ENCODE measurements around the gene HOXA6. TPM values are rescaled to one million over a fixed set of nuclear protein-coding genes. Genes with fewer than 3 reads are reported as not detected.

The HOXA6 gene
- total RNA-seq, 2 experiments from 2014 or later, result not detected

DNA sequence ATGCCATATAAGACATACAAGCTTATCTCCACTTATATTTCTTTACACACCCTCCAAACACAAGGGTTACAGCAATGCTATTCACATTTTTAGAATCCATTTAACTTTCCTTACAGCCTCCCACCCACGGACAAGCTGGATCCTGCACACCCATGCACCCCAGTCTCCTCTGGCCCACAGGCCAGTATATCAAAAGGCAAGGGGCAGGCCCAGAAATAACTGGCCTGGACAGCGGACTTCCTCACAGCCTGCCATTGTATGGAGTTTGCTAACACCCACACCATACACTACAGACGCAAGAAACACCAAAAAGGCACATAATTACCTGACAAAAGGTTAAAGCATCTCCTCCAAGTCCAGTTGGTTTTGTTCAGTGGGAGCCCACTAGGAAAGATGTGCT is 29.0 kb downstream of the HOXA6 start:
- TF ChIP-seq, protein P1, sequence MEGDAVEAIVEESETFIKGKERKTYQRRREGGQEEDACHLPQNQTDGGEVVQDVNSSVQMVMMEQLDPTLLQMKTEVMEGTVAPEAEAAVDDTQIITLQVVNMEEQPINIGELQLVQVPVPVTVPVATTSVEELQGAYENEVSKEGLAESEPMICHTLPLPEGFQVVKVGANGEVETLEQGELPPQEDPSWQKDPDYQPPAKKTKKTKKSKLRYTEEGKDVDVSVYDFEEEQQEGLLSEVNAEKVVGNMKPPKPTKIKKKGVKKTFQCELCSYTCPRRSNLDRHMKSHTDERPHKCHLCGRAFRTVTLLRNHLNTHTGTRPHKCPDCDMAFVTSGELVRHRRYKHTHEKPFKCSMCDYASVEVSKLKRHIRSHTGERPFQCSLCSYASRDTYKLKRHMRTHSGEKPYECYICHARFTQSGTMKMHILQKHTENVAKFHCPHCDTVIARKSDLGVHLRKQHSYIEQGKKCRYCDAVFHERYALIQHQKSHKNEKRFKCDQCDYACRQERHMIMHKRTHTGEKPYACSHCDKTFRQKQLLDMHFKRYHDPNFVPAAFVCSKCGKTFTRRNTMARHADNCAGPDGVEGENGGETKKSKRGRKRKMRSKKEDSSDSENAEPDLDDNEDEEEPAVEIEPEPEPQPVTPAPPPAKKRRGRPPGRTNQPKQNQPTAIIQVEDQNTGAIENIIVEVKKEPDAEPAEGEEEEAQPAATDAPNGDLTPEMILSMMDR (IDR thresholded peaks at IDR 0.05), result no peak
- ATAC-seq, result no peak
- ChIA-PET POLR2A (no interaction called here), CTCF (interaction anchor here (1.0 kb wide), 1 partner anchor 32 kb away, joined by 3 read pairs; no protein-coding TSS in a partner anchor)
- Mint-ChIP-seq H3K27me3 (no peaks in the 10 kb centered on the region), H3K9me3 (no peaks in the 10 kb centered on the region), H3K4me1 (ENCODE audit: low read depth) (no peaks in the 10 kb centered on the region), H3K36me3 (ENCODE audit: low read depth) (no peaks in the 10 kb centered on the region), H3K4me3 (no peak overlapping the region), H3K27ac (no peak overlapping the region)
- no peak for DNase-seq
- intact Hi-C loops (cut with micrococcal nuclease), result no loop called here

DNA sequence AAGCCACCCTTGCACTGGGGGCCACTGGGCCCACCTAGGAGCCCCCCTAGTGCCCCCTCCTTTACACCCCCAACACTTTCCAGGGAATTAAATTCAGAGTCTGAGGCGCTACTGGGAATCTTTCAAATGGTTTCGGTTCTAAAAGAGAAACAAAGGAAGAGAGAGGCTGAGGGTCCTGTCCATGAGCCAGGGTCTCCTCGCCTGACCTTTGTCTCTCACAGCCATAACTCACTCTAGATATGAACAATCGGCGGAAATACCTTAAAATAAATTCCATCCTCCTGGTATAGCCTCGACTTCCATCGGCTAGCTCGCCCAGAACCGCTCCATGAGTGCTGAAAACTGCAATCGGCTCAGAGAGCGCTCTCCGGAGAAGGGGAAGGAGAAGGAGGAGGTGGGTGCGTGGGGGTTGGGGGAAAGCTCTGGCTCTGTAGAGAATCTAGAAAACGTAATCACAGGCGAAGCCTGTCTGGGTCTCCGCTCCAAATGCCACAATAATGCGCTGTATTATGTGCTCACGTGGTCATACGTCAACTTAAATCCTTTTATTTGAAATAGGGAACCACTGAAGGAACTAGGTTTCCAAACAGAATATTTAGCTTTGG is 29.6 kb downstream of the HOXA6 start:
- ChIA-PET CTCF (interaction anchor here (0.8 to 1.0 kb wide), 2 partner anchors 33 to 43 kb away, joined by 3 read pairs; no protein-coding TSS in a partner anchor), POLR2A (no interaction called here)
- Mint-ChIP-seq H3K27ac (no peak overlapping the region), H3K36me3 (ENCODE audit: low read depth) (no peaks in the 10 kb centered on the region), H3K4me3 (no peak overlapping the region), H3K9me3 (no peaks in the 10 kb centered on the region), H3K4me1 (ENCODE audit: low read depth) (no peaks in the 10 kb centered on the region), H3K27me3 (no peaks in the 10 kb centered on the region)
- no peak for ATAC-seq
- DNase-seq, result no peak
- intact Hi-C loops (cut with micrococcal nuclease), result no loop called here
- TF ChIP-seq, protein P1 (IDR thresholded peaks at IDR 0.05), result no peak

DNA sequence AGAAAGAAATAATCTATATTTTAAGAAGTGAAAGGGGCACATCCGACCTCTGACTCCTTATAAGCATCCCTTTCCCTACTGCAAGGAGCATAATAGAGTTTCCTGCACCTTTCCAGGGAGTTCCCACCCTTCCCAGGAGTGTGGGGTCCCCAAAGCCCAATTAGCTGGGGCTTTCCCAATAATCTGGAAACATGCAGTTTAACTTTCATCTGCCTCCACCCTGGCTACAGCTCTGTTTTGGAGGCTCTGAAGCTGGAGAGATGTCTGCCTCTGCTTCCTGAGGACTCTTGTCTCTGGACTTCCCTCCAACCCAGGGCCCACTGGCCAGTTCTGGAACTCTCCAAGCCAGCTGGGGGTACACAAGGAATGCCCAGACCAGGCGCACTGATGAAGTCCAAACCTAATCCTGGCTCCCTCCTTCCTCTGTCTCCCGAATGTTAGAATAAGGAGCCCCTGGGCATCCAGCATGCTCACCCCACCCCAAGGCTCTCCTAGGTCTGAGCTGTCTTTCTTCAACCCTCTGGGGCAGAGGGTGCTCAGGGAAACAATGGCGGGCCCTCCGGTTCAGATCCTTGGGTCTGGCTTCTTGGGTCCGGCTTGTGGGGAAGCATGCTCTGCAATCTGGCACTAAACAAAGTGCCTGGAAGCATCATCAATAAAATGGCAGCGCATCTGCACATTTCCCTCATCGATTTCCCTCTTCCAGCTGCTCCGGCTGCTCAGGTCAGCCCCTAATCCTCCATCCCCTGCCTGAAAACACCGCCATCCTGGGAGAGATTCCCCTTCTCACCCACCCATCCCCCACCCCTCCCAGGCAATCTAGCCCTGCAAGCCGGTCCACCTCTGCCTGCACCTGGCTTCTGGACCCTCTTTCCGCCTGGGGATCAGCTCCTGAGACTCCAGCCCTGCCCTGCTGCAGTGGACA is 30.4 kb downstream of the HOXA6 start:
- ChIA-PET POLR2A (no interaction called here), CTCF (interaction anchor here (0.8 kb wide), 1 partner anchor 44 kb away, joined by 3 read pairs; no protein-coding TSS in a partner anchor)
- DNase-seq (no peak), ATAC-seq (no peak)
- Mint-ChIP-seq H3K36me3 (ENCODE audit: low read depth) (no peaks in the 10 kb centered on the region), H3K4me3 (no peak overlapping the region), H3K27me3 (no peaks in the 10 kb centered on the region), H3K4me1 (ENCODE audit: low read depth) (no peaks in the 10 kb centered on the region), H3K27ac (no peak overlapping the region), H3K9me3 (no peaks in the 10 kb centered on the region)
- intact Hi-C loops (cut with micrococcal nuclease), result no loop called here
- TF ChIP-seq, protein P1 (IDR thresholded peaks at IDR 0.05), result no peak

DNA sequence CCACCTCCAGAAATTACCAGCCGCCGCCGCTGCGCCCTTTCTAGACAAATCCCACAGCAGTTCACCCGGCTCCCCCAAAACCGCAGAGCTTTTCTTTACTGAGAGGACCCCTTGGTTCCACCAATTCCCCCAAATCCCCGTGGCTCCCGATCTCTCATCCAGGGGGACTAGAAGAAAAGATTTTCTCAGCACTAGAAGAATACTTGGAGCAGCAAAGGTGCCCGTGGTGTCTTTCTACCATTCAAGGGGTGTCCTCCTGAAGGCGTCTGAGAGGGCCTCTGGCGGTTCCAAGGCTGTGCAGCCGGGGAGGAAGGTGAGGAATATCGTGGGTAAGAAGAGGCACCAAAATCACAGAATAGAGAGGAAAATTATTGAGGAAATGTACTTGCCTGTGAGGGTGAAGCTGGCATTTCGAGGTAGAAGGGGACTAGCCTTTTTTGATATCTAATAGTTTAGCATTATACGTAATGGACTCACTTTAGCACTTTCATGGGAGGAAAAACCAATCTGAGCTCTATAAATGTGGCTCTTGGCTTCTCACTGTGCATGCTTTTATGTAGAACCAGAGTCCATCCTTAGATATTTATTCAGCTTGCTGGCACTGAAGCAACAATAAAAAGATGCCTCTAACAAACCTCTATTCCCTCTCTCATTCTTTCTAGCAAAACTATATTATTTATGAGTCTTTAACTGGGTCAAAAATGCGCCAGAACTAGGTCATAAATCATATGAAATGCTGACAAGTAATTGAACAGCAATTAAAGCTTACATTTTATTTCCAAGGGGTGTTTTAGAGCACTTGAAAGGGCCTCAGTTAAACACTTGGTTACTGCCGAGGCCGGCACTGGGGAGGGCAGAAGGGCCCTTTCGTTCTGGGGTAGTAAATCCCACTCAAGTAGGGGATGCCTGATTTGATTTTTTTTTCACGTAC is 31.3 kb downstream of the HOXA6 start:
- Mint-ChIP-seq H3K27ac (no peak overlapping the region), H3K9me3 (no peaks in the 10 kb centered on the region), H3K4me3 (no peak overlapping the region), H3K27me3 (no peaks in the 10 kb centered on the region), H3K4me1 (ENCODE audit: low read depth) (no peaks in the 10 kb centered on the region), H3K36me3 (ENCODE audit: low read depth) (no peaks in the 10 kb centered on the region)
- no peak for DNase-seq
- ChIA-PET CTCF (no interaction called here), POLR2A (no interaction called here)
- TF ChIP-seq, protein P1 (IDR thresholded peaks at IDR 0.05), result no peak
- intact Hi-C loops (cut with micrococcal nuclease), result no loop called here
- no peak for ATAC-seq
